Stimulated activated CD8-positive, alpha-beta memory T cell treated with anti-CD3 and anti-CD28 coated beads, Interleukin-15, amount 100 ng/mL, for 24 hours (primary cell): ENCODE data around the gene TTC31.

Experiments
- DNase-seq: peaks from one replicate; pipeline ENCODE4 v3.0.0-alpha.2; 2020; ENCODE audit warnings: low read depth

TTC31 gene

DNA sequence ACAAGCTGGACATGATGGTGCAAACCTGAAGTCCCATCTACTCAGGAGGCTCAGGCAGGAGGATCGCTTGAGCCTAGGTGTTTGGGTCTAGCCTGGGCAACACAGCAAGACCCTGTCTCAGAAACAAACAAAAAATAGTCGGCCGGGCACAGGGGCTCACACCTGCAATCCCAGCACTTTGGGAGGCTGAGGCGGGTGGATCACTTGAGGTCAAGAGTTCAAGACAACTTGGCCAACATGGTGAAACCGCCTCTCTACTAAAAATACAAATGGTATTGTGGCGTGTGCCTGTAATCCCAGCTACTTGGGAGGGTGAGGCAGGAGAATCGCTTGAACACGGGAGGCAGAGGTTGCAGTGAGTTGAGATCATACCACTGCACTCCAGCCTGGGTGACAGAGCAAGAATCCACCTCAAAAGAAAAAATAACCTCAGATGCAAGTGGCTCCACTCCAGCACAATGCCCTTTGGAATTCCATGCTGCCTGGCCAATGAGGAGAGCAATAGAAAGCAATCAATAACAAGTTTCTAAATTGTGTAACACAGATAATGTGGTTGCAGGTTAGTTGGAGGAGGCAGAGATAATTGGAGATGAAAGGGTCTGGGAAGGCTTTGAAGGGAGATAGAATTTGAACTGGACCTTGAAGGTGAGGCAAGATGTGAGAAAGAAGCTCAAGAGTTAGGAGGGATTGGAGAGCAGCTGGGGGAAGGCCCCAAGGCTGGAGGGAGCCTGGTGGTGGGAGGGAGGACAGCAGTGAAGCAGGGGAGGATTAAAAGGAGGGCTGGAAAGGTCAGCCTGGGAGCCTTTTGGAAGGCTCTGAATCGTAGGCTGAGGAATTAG is 6.0 kb downstream of the TTC31 start:
- DNase-seq: no peak

DNA sequence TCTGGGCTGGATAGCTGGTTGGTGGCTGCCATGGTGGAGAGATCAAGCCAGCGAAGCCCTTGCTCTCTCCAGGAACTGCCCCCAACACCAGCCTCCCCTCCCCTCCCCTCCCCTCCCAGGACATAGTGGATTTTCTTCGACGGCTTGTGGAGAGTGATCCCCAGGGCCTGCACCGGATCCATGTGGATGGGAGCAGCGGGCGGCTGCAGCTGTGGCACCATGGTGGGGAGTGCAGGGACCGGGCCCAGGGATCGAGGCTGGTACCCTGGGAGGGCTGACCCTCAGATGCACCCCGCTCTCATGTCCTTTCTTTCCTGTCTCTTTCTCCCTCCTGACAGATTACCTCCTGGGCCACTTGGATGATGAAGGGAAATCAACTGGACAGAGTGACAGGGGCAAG is 7.0 kb downstream of the TTC31 start:
- no peak for DNase-seq

- DNase-seq: no peak
These were observed 9.0 kb downstream of the TTC31 start for GRCh38 chr2:74491648-74492544.

DNA sequence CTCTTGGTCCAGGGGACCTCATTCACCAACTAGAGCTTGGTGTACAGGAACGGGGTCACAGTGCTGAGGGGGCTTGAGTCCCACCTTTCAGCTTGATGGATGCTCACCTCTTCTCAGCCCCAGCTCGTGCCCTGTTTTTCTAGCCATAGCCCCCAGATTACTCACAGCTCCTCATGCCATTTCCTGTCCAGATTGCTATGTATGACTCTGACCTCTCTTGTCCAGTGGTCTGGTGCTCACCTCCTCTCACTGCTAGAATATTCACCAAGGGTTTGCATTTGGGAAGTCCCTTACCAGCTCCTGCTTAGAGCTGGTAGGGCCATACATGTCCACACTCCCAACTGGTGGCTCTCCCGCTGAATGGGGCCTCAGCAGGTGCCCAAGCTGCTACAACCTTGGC is 10.7 kb downstream of the TTC31 start:
- DNase-seq: no peak

GRCh38 chr2:74495440-74495839 is 12.6 kb downstream of the TTC31 start:
- DNase-seq: no peak

DNA sequence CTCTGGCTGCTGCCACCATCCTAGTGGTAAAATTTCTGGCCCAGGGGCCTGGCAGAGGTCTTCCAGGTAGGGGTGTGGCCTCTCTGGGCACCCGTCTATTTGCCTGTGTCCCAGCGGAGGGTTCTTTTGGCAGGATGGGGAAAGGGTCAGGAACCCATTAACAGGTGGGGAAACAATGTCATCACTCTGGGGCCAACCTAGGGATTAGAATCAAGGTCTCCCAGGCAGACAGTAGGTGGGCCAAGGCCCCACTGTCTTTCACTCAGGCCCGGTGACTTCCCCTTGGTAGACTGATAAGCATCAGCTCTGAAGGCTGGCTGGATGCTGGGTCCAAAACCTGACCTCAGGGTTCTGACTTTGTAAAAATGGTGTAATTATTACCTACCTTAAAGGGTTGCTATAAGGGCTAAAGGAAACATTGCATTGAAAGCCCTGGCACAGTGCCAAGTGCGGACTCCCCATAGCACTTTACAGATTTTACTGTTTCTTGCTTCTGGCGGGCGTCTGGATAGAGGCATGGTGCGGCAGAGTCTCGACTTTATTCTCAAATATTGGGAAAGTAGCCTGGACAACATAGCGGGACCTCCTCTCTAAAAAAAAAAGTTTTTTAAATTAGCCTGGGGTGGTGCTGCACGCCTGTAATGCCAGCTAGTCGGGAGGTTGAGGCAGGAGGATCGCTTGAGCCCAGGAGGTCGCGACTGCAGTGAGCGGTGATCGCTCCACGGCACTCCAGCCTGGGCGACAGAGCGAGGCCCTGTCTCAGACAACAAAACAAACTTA is 14.3 kb downstream of the TTC31 start:
- no peak for DNase-seq

DNA sequence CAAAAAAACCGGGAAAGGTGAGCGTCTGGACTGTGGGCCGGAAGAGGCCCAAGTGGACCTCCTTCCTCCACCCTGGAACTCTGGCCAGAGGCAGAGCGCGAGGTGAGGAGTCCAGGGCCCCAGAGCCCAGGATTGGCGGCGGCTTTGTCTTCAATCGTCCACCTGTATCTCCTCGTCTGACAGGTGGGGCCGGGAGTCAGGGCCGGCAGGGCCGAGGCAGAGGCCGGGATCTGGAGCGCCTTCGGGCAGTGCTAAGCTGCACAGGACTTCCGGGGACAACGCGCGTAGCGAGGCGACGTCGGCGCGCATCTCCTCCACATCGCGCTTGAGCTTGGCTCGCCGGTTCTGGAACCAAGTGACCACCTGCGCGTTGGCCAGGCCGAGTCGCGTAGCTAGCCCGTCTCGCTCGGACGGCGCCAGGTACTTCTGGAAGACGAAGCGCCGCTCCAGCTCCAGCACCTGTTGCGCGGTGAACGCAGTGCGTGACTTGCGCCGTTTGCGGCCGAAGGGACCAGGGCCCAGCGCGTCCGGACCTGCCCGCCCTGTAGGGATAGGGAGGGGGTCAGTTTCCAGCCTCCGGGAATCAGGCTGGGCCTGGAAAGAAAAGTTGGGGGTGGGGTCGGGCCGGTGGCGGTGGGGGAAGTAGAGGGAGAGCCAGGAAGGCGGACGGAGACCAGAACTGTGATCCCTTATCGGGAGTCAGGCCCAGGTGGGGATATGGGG is 15.1 kb downstream of the TTC31 start:
- DNase-seq: no peak

DNA sequence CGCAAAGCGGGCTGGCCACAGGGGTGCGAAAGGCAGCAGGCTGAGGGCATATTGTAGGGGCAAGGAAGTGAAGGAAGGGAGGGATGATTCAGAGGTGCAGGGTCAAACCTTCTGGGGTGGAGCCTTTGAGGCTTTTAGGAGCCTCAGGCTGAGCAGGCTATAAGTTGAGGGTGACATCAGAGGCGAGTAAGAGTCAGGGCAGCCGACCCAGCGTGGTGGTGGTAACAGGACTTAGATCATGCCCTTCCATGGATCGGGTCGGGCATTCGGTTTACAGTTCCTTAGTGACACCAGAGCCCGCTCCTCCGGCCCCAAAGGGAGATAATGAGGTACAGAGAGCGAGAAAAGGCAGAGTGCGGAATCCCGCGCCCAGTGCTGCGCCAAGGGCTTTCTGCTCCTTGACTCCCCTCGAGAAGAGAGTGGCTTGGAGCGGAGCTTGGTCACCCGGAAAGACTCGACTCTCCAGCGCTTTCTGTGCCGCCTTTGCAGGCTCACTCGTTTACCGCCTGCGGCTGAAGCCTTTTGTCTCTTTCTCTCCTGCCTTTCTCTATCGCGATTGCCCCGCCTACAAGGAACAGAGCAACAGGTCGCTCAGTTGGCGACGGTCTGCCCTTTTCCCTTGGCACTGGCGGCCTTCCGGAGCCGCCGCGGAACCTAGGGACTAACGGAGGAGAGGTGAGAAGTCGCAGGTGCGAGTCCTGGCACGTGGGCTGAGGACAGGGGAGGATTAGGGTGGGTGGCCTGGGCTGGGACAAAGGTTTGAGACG is 15.8 kb downstream of the TTC31 start:
- DNase-seq: no peak

DNA sequence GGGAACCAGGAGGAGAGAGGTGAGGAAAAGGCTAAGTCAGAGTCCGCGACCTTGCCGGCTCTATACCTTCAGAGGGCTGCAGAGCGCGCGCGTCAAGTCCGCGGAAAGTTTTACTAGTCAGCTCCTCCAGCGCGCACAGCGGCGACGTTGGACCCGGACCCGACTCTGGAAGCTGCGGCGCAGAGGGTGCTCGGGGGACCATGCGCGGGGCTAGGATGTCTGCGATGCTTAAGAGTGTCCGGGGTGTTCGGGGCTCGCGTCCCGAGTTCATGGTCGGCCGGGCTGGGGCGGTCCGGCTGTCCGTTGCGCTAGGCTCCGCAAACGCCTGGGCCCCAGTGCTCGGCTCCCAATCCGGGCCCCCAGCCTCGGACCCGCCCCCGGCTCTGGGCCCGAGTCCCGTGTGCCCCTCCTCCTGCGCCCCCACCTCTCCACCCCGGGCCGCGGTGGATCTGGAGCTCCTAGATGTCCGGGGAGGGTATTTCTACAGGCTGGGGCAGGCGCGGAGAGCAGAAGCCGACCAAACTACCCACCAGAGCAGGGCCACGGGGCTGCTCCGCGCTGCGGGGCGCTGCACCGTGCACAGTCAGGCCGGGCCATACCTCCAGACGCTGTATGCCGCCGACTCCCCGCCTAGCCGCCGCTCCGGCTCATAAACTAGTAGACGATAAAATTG is 16.5 kb downstream of the TTC31 start, which contains the start of gene LBX2:
TSS of gene LBX2 (minus strand) at position 337 of the 673 bp plus-strand sequence. CDS start at position 271, 66 bp downstream.
- DNase-seq: no peak

- no peak for DNase-seq
These were observed 17.2 kb downstream of the TTC31 start for GRCh38 chr2:74499940-74500577.

- no peak for DNase-seq
These were observed 17.7 kb downstream of the TTC31 start for GRCh38 chr2:74500578-74500946.

- DNase-seq: no peak
These were observed 18.6 kb downstream of the TTC31 start for GRCh38 chr2:74501335-74502071.

GRCh38 chr2:74502147-74502719 is 19.4 kb downstream of the TTC31 start:
- DNase-seq: no peak

GRCh38 chr2:74502720-74503505 is 20.0 kb downstream of the TTC31 start:
- DNase-seq: no peak

DNA sequence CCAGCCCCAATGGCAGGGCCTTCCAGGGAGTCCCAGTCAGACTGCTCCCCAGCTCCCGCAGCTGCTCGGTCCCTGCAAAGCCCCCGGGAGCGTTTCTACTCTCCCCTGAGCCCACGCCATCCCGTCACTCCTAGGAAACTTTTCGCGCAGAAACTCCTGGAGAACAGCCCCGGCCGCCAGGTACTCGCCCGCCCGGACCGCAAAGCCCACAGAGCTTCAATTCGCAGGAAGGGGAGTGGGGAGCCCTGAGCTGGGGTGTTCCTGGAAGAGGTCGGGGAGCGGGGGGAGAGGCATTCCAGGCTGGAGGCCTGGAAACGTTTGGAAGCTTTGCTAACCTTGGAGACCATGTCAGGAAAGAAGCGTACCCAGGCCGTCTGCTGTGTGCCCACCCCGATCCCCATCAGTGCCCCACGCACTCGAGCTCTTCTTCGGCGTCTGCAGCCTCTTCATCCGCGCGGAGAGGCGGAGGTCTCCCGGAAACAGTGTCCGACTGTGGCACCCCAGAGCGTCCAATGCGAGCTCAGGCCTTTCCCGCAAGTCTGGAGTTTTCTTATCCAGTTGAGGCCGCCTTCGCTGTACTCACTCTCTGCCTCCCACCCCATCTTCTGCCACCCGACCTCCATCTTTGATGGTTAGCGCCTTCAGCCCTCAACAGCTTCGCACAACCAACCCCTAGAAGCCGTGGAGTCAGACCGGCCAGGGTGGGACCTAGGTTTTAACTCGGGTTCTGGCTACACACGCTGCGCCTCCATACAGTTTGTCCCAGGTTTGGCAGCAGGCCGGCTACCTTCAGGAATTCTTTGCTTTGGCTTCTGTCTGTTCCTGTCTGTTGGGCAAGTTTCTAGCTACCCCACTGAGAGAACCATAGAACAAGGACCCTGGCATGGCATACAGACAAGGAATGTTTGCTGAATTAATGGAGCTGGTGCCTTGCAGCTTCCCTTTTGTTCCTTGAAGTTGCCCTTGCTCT is 20.9 kb downstream of the TTC31 start:
- no peak for DNase-seq

- DNase-seq: no peak
These were observed 21.7 kb downstream of the TTC31 start for GRCh38 chr2:74504591-74504990.
